Measurements from ENCODE around the gene CCL23. TPM values are rescaled to one million over a fixed set of nuclear protein-coding genes. Genes with fewer than 3 reads are reported as not detected.

The CCL23 gene
- total and polyA plus RNA-seq, 10 donors, result 1.6 to 40.6 (median 10.8) TPM

DNA sequence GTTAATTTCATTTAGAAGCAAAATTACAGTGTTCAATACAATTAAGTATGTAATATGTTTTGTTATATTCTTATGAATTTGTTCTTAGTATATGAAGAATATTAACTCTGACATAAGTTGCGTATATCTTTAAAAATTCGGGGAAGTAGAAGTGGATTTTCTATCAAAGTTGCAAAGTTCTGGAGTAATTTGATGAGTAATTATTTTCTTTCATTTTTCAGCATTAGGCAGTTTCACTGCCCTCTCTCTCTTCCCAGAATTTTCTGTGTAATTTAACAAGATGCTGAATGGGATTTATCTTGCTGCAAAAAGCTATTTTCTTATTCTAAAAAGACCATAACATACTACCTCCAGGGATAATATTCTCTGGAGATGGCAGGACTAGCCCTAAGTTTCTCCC is 37.4 kb upstream of the CCL23 start:
- Histone ChIP-seq H3K36me3 (no peaks in the 10 kb centered on the region), H3K4me1 (no peaks in the 10 kb centered on the region), H3K27ac (no peak overlapping the region), H3K4me3 (no peak overlapping the region), H3K9me3 (peaks cover 0 to 23% (median 17%) of the 10 kb centered on the region in 8 donors), H3K27me3 (replicated peaks in 1 of 7) (no peaks in the 10 kb centered on the region)
- DNase-seq, result no peak
- TF ChIP-seq POLR2A (IDR thresholded peaks at IDR 0.05) (no peak), POLR2AphosphoS5 (IDR thresholded peaks at IDR 0.05) (no peak), CTCF (IDR thresholded peaks at IDR 0.05 in 8 of 11, conservative IDR thresholded peaks at IDR 0.05 in 3 of 11) (no peak)
- intact Hi-C loops (cut with DNase I; ENCODE audit: low total_unique reads), result no loop called here
- 80 to 93% (median 85%) methylated on average over 2 of the region's 2 CpGs for WGBS, 5 donors

GRCh38 chr17:36049643-36050042 is 31.9 kb upstream of the CCL23 start:
- Histone ChIP-seq H3K4me1 (no peaks in the 10 kb centered on the region), H3K27ac (no peak overlapping the region), H3K9me3 (peaks cover 0 to 44% (median 39%) of the 10 kb centered on the region in 8 donors), H3K36me3 (no peaks in the 10 kb centered on the region), H3K4me3 (no peak overlapping the region), H3K27me3 (replicated peaks in 1 of 7) (peaks cover 0 to 12% (median 0%) of the 10 kb centered on the region in 7 donors)
- no peak for DNase-seq
- intact Hi-C loops (cut with DNase I; ENCODE audit: low total_unique reads), result no loop called here
- 98 to 100% (median 100%) methylated on average over 2 of the region's 2 CpGs for WGBS, 5 donors
- no peak for TF ChIP-seq POLR2AphosphoS5 (IDR thresholded peaks at IDR 0.05)
- TF ChIP-seq POLR2A (IDR thresholded peaks at IDR 0.05), result no peak
- TF ChIP-seq CTCF (IDR thresholded peaks at IDR 0.05 in 8 of 11, conservative IDR thresholded peaks at IDR 0.05 in 3 of 11), result no peak

DNA sequence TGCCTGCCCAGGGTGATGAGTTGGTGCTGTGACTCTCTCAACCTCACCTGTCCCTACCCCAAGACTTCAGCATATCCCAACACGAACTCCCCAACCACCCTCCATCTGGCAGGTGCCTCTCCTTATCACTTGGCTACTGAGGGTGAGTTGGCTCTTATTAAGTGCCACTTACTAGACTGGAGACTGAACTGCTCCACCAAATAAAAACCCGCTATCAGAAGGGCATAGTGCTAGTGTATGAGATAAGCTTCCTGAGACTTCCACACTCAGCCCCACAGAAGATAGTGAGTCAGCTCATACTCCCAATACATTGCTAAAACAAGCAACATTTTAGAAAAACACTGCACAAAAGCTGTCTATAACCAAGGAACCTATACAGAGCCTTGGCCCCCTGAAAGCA is 30.3 kb upstream of the CCL23 start:
- intact Hi-C loops (cut with DNase I; ENCODE audit: low total_unique reads), result no loop called here
- no peak overlapping the region for H3K4me3 ChIP-seq
- H3K27me3 ChIP-seq (replicated peaks in 1 of 7), result peaks cover 0 to 12% (median 0%) of the 10 kb centered on the region in 7 donors
- H3K27ac ChIP-seq, result no peak overlapping the region
- 59 to 100% (median 87%) methylated on average over 2 of the region's 2 CpGs for WGBS, 5 donors
- peaks cover 0 to 44% (median 39%) of the 10 kb centered on the region in 8 donors for H3K9me3 ChIP-seq
- no peak for DNase-seq
- TF ChIP-seq POLR2AphosphoS5 (IDR thresholded peaks at IDR 0.05) (no peak), CTCF (IDR thresholded peaks at IDR 0.05 in 8 of 11, conservative IDR thresholded peaks at IDR 0.05 in 3 of 11) (no peak), POLR2A (IDR thresholded peaks at IDR 0.05) (no peak)
- H3K36me3 ChIP-seq, result no peaks in the 10 kb centered on the region
- H3K4me1 ChIP-seq, result no peaks in the 10 kb centered on the region

DNA sequence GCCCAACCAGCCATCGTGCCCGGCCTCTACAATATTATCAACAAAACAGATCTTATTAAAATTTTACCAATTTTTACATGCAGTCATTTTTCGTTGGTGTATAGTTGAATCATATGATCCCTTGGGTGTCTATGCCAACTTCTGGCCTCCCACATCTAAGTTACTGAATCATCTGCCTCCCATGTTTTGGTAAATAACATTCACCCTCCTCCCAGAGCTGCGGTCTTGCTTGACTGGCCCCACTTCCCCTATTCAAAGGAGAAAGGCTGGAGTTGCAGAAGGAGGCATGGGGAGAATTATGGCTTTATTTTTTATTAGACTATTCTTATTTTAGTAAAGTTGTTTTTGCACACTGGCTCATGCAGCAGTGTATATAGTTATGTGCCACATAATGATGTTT is 18.5 kb upstream of the CCL23 start:
- no peaks in the 10 kb centered on the region for H3K36me3 ChIP-seq
- TF ChIP-seq POLR2AphosphoS5 (IDR thresholded peaks at IDR 0.05) (no peak), POLR2A (IDR thresholded peaks at IDR 0.05) (no peak), CTCF (IDR thresholded peaks at IDR 0.05 in 8 of 11, conservative IDR thresholded peaks at IDR 0.05 in 3 of 11) (no peak)
- H3K9me3 ChIP-seq, result no peaks in the 10 kb centered on the region
- 62 to 79% (median 67%) methylated on average over 4 of the region's 4 CpGs for whole genome bisulfite sequencing, 5 donors
- intact Hi-C loops (cut with DNase I; ENCODE audit: low total_unique reads), result no loop called here
- H3K27ac ChIP-seq, result no peak overlapping the region
- DNase-seq, result no peak
- peaks cover 0 to 24% (median 10%) of the 10 kb centered on the region in 6 donors for H3K4me1 ChIP-seq
- H3K4me3 ChIP-seq, result no peak overlapping the region
- peaks cover 0 to 5% (median 0%) of the 10 kb centered on the region in 7 donors for H3K27me3 ChIP-seq (replicated peaks in 1 of 7)

Measured in spleen (tissue), 11 donors.